Gastrocnemius medialis (tissue), 4 donors: Measurements from ENCODE around the gene ACOT4.
"Not testable (repeated sequence)": the region's sequence is repeated elsewhere in the genome, so short reads cannot be mapped to it uniquely, and the experiment has no call there.

Experiments used
- POLR2A ChIP-seq, 2 donors: fragments of 450-650 bp; IDR thresholded peaks; one replicate each; pipeline ENCODE4 v1.6.1; 2017; ENCODE audit warnings: antibody characterized with exemption in 2 of 2, mild to moderate bottlenecking in 2 of 2, moderate library complexity in 2 of 2
- TF ChIP-seq, protein P1 (sequence below), 5 experiments: fragments of 450-650 bp in 3 of 5; fragments of 200-600 bp in 2 of 5; sonication (generic) in 2 of 5; IDR thresholded peaks in 4 of 5; conservative IDR thresholded peaks in 1 of 5; 1 replicate in 4 of 5; 2 replicates in 1 of 5; pipeline ENCODE4 v1.5.1; 2016 to 2019; ENCODE audit warnings: antibody characterized with exemption in 5 of 5, mild to moderate bottlenecking in 3 of 5, moderate library complexity in 3 of 5

DNA sequence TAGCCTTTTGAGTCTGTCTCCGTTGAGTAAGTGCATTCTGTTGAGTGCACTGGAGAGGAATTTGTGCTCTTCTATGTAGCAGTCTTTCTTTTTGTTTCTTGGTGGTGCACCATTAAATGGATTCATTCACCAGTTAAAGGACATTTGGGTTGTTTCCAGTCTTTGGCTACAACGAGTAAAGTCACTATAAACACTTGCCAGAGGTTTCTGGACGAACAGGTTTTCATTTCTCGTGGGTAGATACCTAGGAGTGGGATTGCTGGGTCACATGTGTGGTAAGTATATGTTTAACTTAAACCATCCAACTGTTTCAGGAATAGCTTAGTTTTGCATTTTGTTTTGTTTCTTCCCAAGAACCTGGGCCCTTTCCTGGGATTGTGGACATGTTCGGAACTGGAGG is 18.6 kb upstream of the ACOT4 start:
- TF ChIP-seq, protein P1, sequence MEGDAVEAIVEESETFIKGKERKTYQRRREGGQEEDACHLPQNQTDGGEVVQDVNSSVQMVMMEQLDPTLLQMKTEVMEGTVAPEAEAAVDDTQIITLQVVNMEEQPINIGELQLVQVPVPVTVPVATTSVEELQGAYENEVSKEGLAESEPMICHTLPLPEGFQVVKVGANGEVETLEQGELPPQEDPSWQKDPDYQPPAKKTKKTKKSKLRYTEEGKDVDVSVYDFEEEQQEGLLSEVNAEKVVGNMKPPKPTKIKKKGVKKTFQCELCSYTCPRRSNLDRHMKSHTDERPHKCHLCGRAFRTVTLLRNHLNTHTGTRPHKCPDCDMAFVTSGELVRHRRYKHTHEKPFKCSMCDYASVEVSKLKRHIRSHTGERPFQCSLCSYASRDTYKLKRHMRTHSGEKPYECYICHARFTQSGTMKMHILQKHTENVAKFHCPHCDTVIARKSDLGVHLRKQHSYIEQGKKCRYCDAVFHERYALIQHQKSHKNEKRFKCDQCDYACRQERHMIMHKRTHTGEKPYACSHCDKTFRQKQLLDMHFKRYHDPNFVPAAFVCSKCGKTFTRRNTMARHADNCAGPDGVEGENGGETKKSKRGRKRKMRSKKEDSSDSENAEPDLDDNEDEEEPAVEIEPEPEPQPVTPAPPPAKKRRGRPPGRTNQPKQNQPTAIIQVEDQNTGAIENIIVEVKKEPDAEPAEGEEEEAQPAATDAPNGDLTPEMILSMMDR (IDR thresholded peaks at IDR 0.05 in 4 of 5, conservative IDR thresholded peaks at IDR 0.05 in 1 of 5), result not testable (repeated sequence)
- TF ChIP-seq POLR2A (IDR thresholded peaks at IDR 0.05), result not testable (repeated sequence)
